Parathyroid adenoma (tissue), 2 donors: Measurements from ENCODE around the gene AQR.
"Not testable (repeated sequence)": the region's sequence is repeated elsewhere in the genome, so short reads cannot be mapped to it uniquely, and the experiment has no call there.

Experiments used
- H2AFZ ChIP-seq: fragments of 300-600 bp; sonication (generic); one replicate; pipeline ENCODE4 v1.7.0; 2017; ENCODE audit warnings: antibody characterized with exemption, mild to moderate bottlenecking
- H3K27ac ChIP-seq: fragments of 300-600 bp; sonication (generic); one replicate; pipeline ENCODE4 v1.7.0; 2017
- H3K27me3 ChIP-seq: fragments of 300-600 bp; sonication (generic); one replicate; pipeline ENCODE4 v1.7.0; 2017; ENCODE audit warnings: low read length; ENCODE audit not compliant: control insufficient read depth, insufficient read depth
- H3K36me3 ChIP-seq: fragments of 300-600 bp; sonication (generic); one replicate; pipeline ENCODE4 v1.7.0; 2017; ENCODE audit warnings: low read length; ENCODE audit not compliant: control insufficient read depth, insufficient read depth
- H3K4me1 ChIP-seq: fragments of 300-600 bp; sonication (generic); one replicate; pipeline ENCODE4 v1.7.0; 2017; ENCODE audit warnings: control low read depth
- H3K4me2 ChIP-seq: fragments of 300-600 bp; sonication (generic); one replicate; pipeline ENCODE4 v1.7.0; 2017; ENCODE audit warnings: low read length
- H3K4me3 ChIP-seq: fragments of 300-600 bp; sonication (generic); one replicate; pipeline ENCODE4 v1.7.0; 2017; ENCODE audit warnings: low read depth, low read length
- H3K79me2 ChIP-seq: fragments of 300-600 bp; sonication (generic); one replicate; pipeline ENCODE4 v1.7.0; 2017; ENCODE audit warnings: control low read depth
- H3K9ac ChIP-seq: fragments of 300-600 bp; sonication (generic); one replicate; pipeline ENCODE4 v1.7.0; 2017; ENCODE audit warnings: mild to moderate bottlenecking
- H3K9me3 ChIP-seq: fragments of 300-600 bp; sonication (generic); one replicate; pipeline ENCODE4 v1.7.0; 2017; ENCODE audit warnings: low read length; ENCODE audit not compliant: control insufficient read depth
- TF ChIP-seq, protein P1 (sequence below): fragments of 300-600 bp; sonication (generic); IDR thresholded peaks from one replicate; pipeline ENCODE4 v1.7.0; 2017; ENCODE audit warnings: antibody characterized with exemption, mild to moderate bottlenecking
- donor health status: primary hyperparathyroidism.

The AQR gene

DNA sequence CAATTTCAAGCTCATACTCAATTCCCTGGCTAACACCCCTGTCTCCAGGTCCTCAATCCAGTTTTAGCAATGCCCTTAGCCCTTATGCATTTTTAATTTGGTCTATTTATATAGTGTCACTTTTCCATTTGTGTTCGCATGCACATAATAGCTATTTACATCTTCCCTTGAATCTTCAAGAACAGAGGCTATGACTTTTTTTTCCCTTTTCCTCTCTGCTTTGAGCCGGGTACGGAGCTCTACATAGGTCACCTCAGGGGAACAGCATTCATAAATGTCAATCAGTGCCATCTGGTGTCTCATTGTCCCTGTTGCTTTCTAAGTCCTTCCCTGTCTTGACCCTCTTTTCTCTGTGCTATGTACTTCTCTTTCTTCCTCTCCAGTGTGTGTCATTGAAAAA, 147.7 kb downstream of the AQR start:
- Histone ChIP-seq H3K79me2 (no peaks in the 10 kb centered on the region), H3K4me2 (no peak overlapping the region), H2AFZ (no peak overlapping the region), H3K36me3 (no peaks in the 10 kb centered on the region), H3K9me3 (no peaks in the 10 kb centered on the region), H3K4me3 (no peak overlapping the region), H3K4me1 (no peaks in the 10 kb centered on the region), H3K9ac (no peak overlapping the region), H3K27ac (no peak overlapping the region), H3K27me3 (no peaks in the 10 kb centered on the region)
- TF ChIP-seq, protein P1, sequence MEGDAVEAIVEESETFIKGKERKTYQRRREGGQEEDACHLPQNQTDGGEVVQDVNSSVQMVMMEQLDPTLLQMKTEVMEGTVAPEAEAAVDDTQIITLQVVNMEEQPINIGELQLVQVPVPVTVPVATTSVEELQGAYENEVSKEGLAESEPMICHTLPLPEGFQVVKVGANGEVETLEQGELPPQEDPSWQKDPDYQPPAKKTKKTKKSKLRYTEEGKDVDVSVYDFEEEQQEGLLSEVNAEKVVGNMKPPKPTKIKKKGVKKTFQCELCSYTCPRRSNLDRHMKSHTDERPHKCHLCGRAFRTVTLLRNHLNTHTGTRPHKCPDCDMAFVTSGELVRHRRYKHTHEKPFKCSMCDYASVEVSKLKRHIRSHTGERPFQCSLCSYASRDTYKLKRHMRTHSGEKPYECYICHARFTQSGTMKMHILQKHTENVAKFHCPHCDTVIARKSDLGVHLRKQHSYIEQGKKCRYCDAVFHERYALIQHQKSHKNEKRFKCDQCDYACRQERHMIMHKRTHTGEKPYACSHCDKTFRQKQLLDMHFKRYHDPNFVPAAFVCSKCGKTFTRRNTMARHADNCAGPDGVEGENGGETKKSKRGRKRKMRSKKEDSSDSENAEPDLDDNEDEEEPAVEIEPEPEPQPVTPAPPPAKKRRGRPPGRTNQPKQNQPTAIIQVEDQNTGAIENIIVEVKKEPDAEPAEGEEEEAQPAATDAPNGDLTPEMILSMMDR = no peak

DNA sequence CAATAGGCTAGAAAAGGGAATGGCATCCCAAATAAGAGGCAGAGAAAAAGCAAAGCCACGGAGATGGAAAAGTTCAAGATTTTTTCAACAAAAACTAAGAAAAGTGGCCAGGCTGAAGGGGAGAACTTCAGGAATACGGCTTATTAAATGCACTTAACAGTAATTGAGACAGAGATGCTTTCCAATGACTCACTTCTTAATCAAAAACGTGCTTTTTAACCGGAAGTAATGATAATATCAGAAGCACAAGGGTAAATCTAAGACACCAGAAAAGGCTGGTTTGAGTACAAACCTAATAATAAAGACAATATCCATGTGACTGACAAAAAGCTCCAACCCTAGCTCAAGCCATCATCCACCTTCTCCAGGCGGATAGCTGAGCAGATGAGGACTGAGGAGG, 149.4 kb downstream of the AQR start:
- H3K4me3 ChIP-seq = no peak overlapping the region
- no peak overlapping the region for H3K9ac ChIP-seq
- H3K4me1 ChIP-seq = no peaks in the 10 kb centered on the region
- H3K9me3 ChIP-seq = no peaks in the 10 kb centered on the region
- H3K27ac ChIP-seq = no peak overlapping the region
- H3K79me2 ChIP-seq = no peaks in the 10 kb centered on the region
- no peak overlapping the region for H3K4me2 ChIP-seq
- H2AFZ ChIP-seq = no peak overlapping the region
- no peaks in the 10 kb centered on the region for H3K36me3 ChIP-seq
- TF ChIP-seq, protein P1 = no peak
- H3K27me3 ChIP-seq = no peaks in the 10 kb centered on the region

DNA sequence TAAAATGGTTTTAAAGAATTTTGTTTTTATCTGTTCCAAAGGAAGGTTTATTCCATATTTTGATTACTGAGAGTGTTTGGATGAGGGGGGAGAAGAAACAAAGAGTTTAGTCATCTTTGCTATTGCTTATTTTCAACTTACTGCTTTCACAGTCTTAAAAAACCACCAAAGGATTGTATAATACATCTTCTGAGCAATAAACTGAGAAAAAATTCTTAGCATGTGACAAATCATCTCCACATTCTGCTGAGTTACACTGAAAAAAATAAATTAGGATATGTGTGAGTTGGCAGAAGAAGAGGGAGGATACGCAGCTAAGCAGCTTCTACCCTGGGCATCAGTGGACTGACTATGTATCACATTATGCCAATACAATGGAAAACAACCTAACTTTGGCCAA, 151.0 kb downstream of the AQR start:
- Histone ChIP-seq H3K79me2 (no peaks in the 10 kb centered on the region), H3K9ac (no peak overlapping the region), H3K27me3 (no peaks in the 10 kb centered on the region), H3K9me3 (no peaks in the 10 kb centered on the region), H3K4me3 (no peak overlapping the region), H3K4me1 (no peaks in the 10 kb centered on the region), H2AFZ (no peak overlapping the region), H3K27ac (no peak overlapping the region), H3K4me2 (no peak overlapping the region), H3K36me3 (no peaks in the 10 kb centered on the region)
- TF ChIP-seq, protein P1 = no peak

DNA sequence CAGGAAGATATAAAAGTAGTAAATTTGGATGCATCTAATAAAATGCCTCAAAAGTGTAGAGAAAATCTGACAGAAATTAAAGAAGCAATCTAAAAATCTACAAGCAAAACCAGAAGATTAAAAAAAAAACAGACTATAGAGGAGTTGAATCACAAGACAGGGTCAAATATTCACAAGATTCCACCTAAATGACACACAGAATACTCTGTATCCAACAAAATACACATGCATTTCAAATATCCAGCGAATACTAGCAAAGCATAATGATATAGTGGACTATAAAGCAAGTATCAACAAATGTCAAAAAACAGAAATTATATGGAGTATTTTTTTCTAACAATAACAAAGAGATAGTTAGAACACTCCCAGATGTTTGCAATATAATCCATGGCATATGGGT, 153.7 kb downstream of the AQR start:
- Histone ChIP-seq H3K9me3 (no peaks in the 10 kb centered on the region), H3K27ac (no peak overlapping the region)
- TF ChIP-seq, protein P1 = no peak

DNA sequence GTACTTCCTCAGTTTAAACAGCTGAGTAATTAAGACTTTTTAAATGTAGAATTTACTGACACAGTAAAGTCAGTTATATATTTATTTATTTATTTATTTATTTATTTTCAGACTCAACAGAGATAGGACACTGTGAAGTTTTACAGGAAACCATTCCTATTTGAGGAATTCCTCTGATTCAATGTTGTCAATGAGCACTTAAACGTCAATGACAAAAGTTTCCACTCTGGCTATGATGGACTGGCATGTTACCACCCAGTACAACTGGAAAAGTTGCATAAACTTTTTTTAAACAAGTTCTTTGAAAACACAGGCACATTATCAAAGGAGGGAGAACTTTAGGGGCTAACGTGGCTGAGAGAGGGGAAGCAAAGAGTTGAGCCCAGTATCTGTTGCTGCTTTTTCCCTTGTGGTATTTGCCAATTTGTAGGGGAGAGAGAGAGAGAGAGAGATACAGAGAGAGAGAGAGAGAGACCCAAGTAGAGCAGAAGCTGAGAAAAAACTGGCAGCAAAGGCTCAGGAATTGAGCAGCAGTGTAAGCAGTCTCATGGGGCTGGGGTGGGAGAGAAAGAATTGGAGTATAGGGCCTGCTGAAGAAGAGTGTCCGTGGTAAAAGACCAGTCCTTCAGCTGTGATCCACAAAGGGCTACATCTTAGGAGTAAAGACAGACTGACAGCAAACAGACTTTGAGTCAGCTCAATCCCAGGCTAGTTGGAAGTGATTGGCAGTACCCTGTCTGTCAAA, 155.9 kb downstream of the AQR start:
- Histone ChIP-seq H3K79me2 (no peaks in the 10 kb centered on the region), H3K4me1 (no peaks in the 10 kb centered on the region), H3K36me3 (no peaks in the 10 kb centered on the region), H2AFZ (no peak overlapping the region), H3K4me2 (no peak overlapping the region), H3K27ac (no peak overlapping the region), H3K9ac (no peak overlapping the region), H3K4me3 (no peak overlapping the region), H3K9me3 (no peaks in the 10 kb centered on the region), H3K27me3 (no peaks in the 10 kb centered on the region)
- TF ChIP-seq, protein P1 = no peak

More for the DNA sequence above, 153.7 kb downstream of the AQR start:
- Histone ChIP-seq H3K4me1 (no peaks in the 10 kb centered on the region), H3K36me3 (no peaks in the 10 kb centered on the region), H3K27me3 (no peaks in the 10 kb centered on the region), H2AFZ (no peak overlapping the region), H3K9ac (no peak overlapping the region), H3K79me2 (no peaks in the 10 kb centered on the region), H3K4me2 (no peak overlapping the region), H3K4me3 (no peak overlapping the region)

DNA sequence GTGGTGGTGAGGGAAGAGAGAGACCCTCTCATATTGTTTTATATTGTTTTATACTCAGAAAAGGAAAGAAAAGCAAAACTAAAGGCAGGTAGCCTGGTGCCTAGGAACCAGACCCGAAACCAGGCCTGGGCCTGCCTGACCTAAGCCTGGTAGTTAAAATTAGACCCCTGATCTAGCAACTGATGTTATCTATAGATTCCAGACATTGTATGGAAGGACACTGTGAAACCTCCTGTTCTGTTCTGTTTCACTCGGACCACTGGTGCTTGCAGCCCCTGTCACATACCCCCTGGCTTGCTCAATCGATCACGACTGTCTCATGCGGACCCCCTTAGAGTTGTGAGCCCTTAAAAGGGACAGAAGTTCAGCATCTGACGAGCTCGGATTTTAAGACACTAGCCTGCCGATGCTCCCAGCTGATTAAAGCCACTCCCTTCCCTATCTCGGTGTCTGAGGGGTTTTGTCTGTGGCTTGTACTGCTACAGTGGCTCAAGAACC, 156.6 kb downstream of the AQR start:
- H3K27ac ChIP-seq, H3K79me2 ChIP-seq, H3K9me3 ChIP-seq, H3K4me2 ChIP-seq, H3K4me1 ChIP-seq, H3K4me3 ChIP-seq, H3K36me3 ChIP-seq, H3K9ac ChIP-seq, H2AFZ ChIP-seq, H3K27me3 ChIP-seq: not testable (repeated sequence)
